HG02970 (cell line): ENCODE results near the gene UBASH3B.
A peak's percentile ranks its signal among the peaks of the same experiment; 100 is the strongest.

Experiments used
- ATAC-seq: cut with Tn5 transposase; IDR thresholded peaks from one replicate; pipeline ENCODE4 v1.9.1; 2021; ENCODE audit warnings: mild to moderate bottlenecking, moderate library complexity, moderate number of reproducible peaks; ENCODE audit not compliant: unreplicated experiment, low FRiP score

UBASH3B gene

GRCh38 chr11:122747351-122747781 is 91.8 kb downstream of the UBASH3B start:
- ATAC-seq = no peak

GRCh38 chr11:122749005-122749687 is 93.6 kb downstream of the UBASH3B start:
- ATAC-seq = peak; percentile 46

GRCh38 chr11:122750049-122750448 is 94.5 kb downstream of the UBASH3B start:
- ATAC-seq = no peak

GRCh38 chr11:122751292-122752070 is 96.0 kb downstream of the UBASH3B start:
- no peak for ATAC-seq

- no peak for ATAC-seq
These were observed 98.5 kb downstream of the UBASH3B start for GRCh38 chr11:122754028-122754427.

- ATAC-seq = no peak
These were observed 99.2 kb downstream of the UBASH3B start for GRCh38 chr11:122754553-122755322.

- ATAC-seq = no peak
These were observed 99.9 kb downstream of the UBASH3B start for GRCh38 chr11:122755409-122755808.

- ATAC-seq = no peak
These were observed 100.4 kb downstream of the UBASH3B start for GRCh38 chr11:122755941-122756340.

GRCh38 chr11:122756417-122756816 is 100.9 kb downstream of the UBASH3B start:
- no peak for ATAC-seq

- no peak for ATAC-seq
These were observed 101.7 kb downstream of the UBASH3B start for GRCh38 chr11:122757201-122757600.

GRCh38 chr11:122758339-122758738 is 102.8 kb downstream of the UBASH3B start:
- ATAC-seq = no peak

GRCh38 chr11:122758974-122759373 is 103.5 kb downstream of the UBASH3B start:
- ATAC-seq = no peak

- no peak for ATAC-seq
These were observed 107.6 kb downstream of the UBASH3B start for GRCh38 chr11:122763108-122763507.

- ATAC-seq = no peak
These were observed 109.0 kb downstream of the UBASH3B start for GRCh38 chr11:122764371-122765090.

- no peak for ATAC-seq
These were observed 110.1 kb downstream of the UBASH3B start for GRCh38 chr11:122765487-122766131.

- no peak for ATAC-seq
These were observed 113.7 kb downstream of the UBASH3B start for GRCh38 chr11:122769126-122769780.

GRCh38 chr11:122772945-122773344 is 117.4 kb downstream of the UBASH3B start:
- no peak for ATAC-seq

- ATAC-seq = no peak
These were observed 118.3 kb downstream of the UBASH3B start for GRCh38 chr11:122773781-122774266.

- no peak for ATAC-seq
These were observed 120.3 kb downstream of the UBASH3B start for GRCh38 chr11:122775675-122776271.
